Epithelial cell of esophagus (primary cell): ENCODE results near the gene PELO.

Experiments
- DNase-seq: peaks from one replicate; pipeline ENCODE4 v3.0.0; 2010; ENCODE audit warnings: low read depth
- H3K4me3 ChIP-seq: 2 replicates; pipeline ENCODE4 v1.5.1; 2011; ENCODE audit warnings: mild to moderate bottlenecking, low read length, control low read depth
- TF ChIP-seq, protein P1 (sequence below): IDR thresholded peaks from 2 replicates; pipeline ENCODE4 v1.5.1; 2011; ENCODE audit warnings: low read depth, mild to moderate bottlenecking, low read length, control low read depth, inconsistent platforms; ENCODE audit not compliant: insufficient read depth; ENCODE audit errors: missing control alignments

PELO gene

DNA sequence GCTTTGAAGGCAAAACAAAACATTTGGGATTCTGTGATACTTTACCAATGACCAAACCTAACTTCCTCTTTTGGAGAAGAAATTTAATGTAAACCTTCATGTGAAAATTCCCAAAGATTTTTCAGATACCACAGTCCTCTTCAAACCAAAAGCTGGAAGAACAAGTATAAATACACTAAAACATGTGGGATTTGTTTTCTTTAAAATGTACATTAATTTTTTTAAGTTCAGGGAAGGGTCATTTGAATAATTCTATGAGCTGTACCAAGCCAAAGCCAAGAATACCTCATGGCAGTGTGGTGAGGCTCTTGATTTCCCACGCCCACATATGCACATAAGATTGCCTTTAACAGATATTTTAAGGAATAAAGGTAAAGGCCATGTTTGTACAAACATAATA is 28.4 kb upstream of the PELO start:
- H3K4me3 ChIP-seq = no peak overlapping the region
- TF ChIP-seq, protein P1, sequence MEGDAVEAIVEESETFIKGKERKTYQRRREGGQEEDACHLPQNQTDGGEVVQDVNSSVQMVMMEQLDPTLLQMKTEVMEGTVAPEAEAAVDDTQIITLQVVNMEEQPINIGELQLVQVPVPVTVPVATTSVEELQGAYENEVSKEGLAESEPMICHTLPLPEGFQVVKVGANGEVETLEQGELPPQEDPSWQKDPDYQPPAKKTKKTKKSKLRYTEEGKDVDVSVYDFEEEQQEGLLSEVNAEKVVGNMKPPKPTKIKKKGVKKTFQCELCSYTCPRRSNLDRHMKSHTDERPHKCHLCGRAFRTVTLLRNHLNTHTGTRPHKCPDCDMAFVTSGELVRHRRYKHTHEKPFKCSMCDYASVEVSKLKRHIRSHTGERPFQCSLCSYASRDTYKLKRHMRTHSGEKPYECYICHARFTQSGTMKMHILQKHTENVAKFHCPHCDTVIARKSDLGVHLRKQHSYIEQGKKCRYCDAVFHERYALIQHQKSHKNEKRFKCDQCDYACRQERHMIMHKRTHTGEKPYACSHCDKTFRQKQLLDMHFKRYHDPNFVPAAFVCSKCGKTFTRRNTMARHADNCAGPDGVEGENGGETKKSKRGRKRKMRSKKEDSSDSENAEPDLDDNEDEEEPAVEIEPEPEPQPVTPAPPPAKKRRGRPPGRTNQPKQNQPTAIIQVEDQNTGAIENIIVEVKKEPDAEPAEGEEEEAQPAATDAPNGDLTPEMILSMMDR = no peak

DNA sequence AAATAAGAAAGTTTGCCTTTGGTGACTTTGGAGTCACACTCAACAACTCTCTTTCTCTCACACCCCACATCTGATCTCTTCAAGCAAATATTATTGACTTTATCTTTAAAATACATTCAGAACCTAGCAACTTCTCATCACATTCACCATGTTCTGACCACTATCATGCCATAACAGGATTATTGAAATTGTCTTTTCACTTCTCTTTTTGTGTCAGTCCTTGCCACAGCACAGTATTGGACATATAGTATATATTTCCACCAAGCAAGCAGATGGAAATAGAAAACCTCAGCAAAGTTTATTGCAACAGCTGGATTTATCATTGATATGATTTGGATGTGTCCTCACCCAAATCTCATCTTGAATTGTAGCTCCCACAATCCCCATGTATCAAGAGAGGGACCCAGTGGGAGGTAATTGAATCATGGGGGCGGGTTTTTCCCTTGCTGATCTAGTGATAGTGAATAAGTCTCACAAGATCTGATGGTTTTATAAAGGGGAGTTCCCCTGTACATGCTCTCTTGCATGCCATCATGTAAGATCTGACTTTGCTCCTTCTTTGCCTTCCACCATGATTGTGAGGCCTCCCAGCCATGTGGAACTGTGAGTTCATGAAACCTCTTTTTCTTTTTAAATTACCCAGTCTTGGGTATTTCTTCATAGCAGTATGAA is 26.9 kb upstream of the PELO start:
- TF ChIP-seq, protein P1 = no peak
- no peak for DNase-seq
- no peak overlapping the region for H3K4me3 ChIP-seq

More for the DNA sequence above, 28.4 kb upstream of the PELO start:
- DNase-seq = no peak

DNA sequence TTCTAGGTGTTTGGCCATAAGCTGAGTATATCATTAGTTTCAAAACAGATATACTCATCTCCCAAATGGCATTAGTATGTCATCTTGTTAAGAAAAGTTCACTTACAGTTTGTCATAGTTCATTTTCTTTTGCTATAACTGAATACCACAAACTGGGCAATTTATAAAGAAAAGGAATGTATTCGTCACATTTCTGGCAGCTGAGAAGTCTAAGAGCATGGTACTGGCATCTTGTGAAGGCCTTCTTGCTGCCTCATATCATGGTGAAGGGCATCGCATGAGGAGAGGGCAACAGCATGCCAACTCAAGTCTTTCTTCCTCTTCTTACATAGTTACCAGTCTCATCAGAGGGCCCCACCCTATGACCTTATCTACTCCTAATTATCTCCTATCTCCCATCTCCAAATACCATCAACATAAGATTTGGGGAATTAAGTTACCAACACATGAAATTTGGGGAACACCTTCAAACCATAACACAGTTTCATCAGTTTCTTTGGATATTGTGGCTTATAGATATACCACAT is 20.4 kb upstream of the PELO start:
- DNase-seq = no peak
- TF ChIP-seq, protein P1 = no peak
- H3K4me3 ChIP-seq = no peak overlapping the region

- peak; percentile 9 for DNase-seq
- TF ChIP-seq, protein P1 = no peak
- H3K4me3 ChIP-seq = no peak overlapping the region
Measured at GRCh38 chr5:52767766-52768480, 19.8 kb upstream of the PELO start.

DNA sequence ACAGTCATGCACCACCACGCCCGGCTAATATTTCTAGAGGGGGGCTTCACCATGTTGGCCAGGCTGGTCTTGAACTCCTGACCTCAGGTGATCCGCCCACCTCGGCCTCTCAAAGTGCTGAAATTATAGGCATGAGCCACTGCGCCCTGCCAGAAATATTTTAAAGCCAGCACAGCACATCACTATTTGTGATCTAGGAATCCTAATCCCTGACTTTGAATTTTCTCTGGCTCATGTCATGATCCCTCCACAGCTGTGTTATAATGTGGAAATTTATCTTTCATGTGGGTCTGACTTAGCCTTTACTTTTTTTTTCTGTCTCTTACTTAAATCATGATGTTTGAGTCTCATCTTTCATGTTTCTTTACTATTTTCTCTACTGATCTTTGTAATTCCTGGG is 18.7 kb upstream of the PELO start:
- TF ChIP-seq, protein P1 = no peak
- DNase-seq = no peak
- H3K4me3 ChIP-seq = no peak overlapping the region

- TF ChIP-seq, protein P1 = no peak
- DNase-seq = no peak
- H3K4me3 ChIP-seq = no peak overlapping the region
Measured at GRCh38 chr5:52770287-52770939, 17.3 kb upstream of the PELO start.
